Measurements from ENCODE around the gene RELN.
"Not testable (repeated sequence)": the region's sequence is repeated elsewhere in the genome, so short reads cannot be mapped to it uniquely, and the experiment has no call there.

The RELN gene

DNA sequence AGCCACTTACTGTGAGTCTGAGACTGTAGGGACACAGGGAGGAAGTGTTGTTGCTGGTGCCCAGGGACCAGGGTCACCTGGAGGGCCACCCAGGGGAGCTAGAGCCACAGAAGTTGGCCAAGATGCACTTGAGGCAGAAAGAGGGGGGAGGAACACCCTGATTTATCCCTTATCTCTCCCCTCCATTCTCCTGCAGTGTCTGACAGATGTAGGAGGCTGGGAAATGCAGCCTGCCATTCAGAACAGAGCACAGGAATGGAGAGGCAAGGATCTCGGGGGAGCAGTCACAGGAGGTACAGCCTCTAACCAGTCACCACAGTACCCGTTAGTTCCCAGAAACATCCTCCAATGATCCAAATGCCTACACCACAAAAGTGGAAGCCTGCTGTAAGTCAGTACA, 425.0 kb downstream of the RELN start:
- DNase-seq (ENCODE audit: low spot score): no peak

DNA sequence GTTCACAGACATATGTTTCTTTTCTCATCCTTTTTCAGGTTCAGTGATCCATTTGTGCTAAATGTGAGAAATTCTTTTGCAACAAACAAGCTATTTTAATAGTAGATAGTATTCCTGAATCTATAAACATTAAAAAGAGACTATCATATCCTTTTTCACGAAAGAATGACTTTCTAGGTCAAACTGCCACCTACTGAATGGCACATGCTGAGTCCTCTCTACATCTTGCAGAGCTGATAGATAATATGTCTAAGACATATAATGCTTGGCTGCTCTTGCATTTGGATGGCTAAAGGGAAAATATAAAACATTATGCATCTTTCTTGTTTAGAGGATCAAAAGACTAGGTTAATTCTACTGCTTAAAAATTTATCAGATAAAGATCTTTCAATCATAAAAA, 429.3 kb downstream of the RELN start:
- DNase-seq (ENCODE audit: low spot score): no peak

DNA sequence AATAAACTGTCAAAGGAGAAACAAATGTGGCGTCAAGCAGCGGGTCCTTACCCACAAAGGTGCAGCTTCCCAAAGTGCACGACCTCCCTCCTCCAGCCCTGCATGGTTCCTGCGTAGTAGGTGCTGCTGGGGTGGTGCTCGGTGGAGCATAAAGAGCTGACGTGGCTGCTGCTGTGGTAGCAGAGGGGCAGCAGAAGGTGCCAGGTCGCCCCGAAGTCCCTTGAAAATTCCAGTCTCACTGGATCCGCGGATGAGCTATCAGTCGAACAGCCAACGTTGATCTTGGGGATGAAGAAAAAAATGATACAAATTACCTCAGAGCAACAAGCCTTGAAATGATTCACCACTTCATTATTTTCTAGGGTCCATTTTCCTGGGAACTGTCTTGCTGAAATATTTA, 438.4 kb downstream of the RELN start:
- DNase-seq (ENCODE audit: low spot score): no peak

DNA sequence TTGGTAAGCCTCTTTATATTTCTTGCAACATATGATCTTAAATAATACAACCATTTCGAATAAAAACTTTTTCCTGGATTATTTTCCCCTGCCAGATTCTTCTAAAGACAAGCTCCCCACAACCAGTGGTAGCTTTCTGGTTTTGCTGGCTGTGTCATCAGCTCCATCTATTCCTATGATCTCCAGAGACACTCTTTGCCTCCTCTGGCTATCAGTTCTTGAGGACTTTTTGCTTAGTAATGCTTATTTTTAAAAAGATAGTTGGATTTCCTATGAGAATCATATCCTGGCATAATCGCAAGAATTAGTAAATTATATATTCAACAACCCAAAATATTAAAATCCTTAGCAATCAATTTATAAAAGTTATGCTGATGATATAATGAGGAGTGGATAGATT, 439.7 kb downstream of the RELN start:
- DNase-seq (ENCODE audit: low spot score): no peak

DNA sequence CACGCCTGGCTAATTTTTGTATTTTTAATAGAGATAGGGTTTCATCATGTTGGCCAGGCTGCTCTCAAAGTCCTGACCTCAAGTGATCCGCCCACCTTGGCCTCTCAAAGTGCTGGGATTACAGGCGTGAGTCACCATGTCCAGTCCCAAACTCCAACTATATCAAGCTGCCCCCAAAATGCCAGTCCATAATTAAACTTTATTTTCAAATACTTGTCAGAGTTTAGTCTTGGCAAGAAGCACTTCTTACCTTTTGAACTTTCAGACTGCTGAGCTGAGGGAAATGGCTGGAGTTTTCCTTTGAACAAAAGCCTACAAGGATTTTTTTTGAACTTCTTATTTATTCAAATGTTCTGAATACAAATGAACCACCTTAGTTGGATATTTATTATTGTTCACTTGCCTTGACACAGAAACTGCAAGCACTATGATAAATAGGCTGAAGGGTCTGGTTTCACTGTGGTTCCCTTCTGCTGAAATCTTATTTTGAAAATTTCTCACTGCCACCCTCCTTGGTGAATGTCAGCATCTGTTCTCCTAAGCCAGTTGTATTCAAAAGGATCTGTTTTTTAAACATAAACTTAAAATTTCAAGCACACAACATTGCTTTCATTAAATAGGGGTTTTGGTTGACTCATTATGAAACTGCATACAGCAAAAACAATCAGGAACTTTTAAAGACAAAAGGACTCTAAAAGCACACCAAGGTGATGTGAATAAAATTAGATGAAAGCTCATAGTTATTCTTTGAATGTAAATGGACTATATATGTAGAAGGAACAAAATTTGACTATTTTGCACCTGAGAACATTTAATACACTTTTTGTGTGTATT, 441.8 kb downstream of the RELN start:
- no peak for DNase-seq (ENCODE audit: low spot score)

DNA sequence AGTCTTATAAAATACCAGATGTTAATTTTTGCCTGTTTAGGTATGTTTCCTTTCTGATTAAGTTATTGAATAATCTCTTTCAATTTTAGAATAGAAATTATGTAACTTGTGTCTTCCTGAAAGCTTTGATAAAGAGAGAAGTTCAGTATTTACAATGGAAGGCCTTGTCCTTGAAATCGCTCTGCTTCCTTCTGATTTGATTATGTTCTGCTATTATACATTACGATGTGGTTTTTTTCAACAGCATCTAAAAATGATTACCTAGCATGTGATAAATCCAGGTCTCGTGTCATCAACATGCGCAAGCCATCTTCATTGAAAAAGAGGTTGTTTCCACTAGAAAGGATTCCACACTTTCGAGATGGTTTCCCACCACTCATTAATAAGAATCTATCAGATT, 447.0 kb downstream of the RELN start:
- no peak for DNase-seq (ENCODE audit: low spot score)

DNA sequence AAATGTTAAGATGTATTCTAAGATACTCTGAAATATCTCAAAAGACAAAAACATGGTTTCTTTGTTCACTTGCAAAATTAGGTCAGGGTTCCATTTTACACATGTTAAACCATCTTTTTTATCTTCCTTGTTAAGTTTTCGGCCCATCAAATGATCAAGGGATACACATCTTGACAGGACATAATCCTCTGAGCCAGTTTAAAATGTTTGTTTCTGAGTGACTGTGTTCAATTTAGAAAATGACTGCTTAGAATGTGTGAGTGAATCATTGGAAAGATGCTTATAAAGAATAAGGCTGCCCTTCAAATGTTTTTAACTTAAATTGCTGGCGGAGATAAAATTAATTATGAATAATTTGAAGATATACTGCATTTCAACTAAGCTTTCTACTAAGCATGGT, 447.5 kb downstream of the RELN start:
- no peak for DNase-seq (ENCODE audit: low spot score)

DNA sequence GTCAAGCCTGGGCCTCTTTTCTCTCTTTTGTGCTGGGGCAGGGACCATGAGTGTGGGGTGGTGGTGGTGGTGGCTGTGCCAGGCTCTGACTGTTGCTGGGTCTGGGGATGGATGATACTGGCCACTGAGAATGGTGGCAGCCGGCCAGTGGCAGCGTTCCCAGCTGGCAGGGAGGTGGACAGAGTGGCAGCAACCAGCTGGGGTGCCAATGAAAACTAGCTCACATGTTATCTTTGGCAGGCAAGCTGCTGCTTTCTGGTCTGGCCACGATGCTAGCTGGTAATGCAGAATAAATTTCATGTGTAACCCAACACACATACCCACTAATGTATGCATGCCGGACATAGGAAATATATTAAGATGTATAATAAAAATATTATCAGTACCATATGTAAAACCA, 448.4 kb downstream of the RELN start:
- DNase-seq (ENCODE audit: low spot score): no peak

DNA sequence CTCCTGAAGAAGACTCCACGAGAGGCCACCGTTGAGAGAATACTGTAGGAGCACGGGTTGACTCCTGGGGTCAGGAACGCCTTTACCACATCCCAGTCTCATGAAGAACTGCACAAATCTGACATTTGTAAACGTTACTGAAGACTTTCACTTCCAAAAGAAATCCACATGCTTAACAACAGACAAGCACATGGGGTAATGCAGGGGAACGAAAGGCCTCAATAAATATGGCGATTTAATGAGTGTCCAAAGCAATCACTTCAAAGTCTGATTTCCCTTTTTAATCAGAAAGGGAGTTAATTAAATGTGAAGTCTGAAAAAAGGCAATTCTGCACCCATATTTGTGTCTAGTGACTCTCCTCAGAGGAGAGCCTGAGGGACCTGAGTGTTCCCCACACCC, 449.1 kb downstream of the RELN start:
- no peak for DNase-seq (ENCODE audit: low spot score)

DNA sequence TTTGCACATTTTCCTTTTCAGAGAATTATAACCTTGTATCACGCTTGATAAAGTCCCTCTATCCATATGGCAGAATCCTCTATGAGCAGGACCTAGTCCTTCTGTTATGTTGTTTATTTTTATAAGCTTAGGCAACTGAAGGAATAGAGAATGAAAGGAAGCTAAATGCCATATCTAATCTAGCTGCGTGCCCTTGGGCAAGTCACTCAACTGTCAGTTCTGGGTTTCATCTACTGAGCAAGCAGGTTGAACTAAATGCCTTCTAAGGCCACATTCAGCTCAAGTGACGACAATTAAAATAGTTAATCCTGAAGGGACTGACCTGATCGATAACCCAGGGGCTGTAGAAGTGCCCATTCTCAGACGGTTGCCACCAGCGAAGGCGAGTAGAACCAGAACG, 449.6 kb downstream of the RELN start:
- no peak for DNase-seq (ENCODE audit: low spot score)

DNA sequence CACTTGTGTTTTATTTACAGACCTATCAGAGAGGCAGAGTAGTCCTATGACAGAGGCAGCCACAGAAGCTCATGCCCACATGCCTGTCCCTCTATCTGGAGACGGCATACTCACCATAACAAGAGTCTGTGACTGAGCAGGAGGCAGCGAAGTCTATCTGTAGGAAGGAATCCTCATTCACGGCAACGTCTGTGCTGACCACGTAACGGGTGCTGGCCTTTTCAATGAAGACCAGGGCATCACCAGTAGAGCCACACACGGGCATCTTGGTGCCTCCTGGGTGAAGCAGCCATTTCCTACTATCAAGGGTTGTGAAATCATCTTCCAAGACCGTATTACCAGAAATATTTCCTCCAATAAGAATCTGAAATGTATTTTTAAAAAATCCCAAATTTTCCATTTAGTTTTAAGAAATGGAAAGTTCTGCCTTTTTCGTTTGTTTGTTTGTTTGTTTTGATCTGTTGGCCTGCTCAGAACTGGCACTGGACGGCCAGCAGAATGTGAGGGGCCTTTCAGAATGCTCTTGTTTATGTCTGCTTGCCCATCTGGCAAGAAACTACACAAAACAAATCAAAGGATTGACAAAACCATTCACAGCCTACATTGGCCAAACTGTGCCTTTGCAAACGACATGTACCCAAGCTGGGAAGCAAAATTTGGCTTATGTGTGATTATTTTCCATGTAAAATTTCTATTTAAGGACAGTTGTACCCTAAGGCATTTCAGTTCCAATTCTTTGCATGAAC, 450.3 kb downstream of the RELN start:
- no peak for DNase-seq (ENCODE audit: low spot score)

DNA sequence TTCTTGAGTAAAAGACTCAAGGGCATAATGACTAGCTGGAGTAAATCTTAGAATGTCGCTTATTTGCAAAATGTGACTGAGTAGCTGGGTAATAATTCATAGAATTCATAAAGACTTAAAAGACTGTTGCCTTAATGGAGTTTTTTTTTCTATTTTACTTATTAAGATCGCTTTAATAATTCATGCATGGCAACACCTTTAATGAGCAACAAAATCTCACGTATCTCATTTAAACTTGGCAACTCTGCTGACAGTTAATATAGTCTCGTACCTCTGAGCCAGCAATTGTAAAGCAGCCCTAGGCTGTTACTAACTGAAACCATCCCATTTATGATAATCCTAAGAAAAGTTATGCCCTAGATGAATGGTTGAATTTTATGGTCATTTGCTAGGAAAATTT, 455.7 kb downstream of the RELN start:
- DNase-seq (ENCODE audit: low spot score): no peak

DNA sequence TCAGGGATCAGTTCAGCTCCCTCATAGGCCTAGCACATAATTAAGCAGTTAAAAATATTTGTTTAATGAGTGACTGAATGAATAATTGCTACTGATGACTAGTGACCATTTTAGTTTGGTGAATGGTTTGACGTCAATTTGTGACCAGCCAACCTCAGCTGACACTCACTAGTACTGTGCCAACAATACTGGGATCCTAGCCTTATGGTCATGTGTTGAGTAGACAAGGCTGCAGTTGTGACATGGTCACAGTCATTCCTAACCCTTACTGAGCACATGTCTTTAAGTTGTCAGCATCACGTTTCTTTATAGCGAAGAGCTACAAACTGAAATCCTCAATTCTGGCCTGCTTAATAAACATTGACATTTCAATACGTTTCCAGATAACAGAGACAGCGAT, 456.5 kb downstream of the RELN start:
- DNase-seq (ENCODE audit: low spot score): no peak

DNA sequence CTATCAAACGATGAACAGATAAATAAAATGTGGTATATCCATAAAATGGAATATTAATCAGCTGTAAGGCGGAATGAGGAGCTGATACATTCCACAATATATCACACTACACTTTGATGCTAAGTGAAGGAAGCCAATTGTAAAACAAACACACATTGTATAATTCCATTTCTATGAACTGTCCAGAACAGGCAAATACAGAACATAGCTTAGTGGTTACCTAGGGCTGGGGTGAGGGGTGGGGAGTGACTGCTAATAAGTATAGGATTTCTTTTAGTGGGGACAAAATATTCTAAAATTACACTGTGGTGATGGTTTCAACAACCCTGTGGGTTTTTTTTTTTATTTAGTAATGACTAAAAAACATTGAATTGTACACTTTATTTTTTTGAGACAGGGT, 461.3 kb downstream of the RELN start:
- DNase-seq (ENCODE audit: low spot score): no peak

DNA sequence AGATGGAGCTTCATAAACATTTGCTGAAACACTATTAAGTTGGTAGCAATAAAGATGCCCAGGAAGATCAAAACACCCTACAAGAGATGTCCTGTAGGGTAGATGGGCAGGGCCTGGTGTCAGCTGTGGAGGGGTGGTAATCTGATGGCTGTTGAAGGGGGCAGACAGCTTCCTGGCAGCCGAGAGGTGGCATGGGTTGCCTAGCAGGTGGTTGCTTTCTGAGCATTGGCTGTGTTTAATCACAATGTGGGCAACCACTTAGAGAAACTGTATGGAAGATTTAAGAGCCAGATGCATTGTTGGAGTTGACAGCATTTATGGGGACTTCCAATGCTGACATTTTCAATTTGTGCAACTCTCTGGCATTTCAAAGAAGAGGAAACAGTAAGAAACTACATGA, 463.5 kb downstream of the RELN start:
- no peak for DNase-seq (ENCODE audit: low spot score)

DNA sequence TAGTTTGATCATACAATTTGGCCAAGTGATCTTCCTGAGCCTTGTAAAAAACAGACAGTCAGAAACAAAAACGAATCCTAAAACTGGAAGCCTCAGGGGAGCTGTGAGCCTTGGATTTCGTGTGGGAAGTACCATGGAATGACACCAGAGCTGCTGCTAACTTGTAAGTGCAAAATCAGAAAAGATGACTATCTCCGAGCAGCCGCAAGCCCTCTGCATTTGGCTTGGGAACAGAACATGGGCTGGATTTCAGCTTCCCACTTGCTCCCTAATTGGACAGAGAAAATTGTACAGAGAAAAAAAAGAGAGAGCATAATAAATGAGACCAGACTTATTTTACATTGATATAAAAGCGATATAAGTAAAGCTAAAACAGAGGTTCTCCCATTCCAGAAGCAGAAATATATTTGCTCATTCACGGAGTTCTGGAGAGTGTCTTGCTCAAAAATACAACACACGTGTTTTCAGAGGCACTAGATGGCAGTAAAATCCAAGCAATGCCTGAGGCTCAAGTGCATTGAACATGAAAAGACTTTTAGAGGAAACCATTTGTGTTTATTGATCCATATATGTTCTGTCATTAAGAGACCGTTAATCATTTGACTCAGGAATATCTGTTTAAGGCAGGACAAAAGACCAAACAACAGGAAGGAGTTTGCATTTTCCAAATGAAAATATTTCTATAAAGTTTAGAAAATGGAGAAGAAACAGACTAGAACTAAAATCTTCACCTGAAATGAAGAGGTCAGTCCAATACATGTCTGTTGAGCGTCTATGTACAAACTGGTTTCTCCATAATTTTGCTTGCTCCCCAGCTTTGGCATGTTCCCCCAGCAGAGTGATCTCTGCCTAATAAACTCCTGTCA, 465.2 kb downstream of the RELN start:
- no peak for DNase-seq (ENCODE audit: low spot score)

DNA sequence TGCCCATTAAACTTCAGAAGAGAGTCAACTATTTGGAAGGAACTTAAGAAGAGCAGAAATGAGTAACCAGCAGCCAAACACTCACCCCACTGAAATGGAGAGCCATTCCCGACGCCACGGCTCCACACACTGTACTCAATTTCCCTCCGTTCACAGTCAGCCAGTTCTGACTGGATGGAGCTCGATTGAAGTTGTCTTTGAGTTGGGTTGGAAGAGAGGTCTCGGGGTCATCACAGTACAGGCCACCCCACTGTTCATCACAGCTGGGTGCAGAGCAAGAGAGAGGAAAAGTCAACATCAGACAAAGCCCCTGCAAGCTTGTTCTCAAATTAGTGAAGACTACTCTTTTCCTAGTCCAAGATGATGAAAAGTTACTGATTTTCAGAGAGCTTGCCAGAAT, 467.5 kb downstream of the RELN start:
- DNase-seq (ENCODE audit: low spot score): no peak

DNA sequence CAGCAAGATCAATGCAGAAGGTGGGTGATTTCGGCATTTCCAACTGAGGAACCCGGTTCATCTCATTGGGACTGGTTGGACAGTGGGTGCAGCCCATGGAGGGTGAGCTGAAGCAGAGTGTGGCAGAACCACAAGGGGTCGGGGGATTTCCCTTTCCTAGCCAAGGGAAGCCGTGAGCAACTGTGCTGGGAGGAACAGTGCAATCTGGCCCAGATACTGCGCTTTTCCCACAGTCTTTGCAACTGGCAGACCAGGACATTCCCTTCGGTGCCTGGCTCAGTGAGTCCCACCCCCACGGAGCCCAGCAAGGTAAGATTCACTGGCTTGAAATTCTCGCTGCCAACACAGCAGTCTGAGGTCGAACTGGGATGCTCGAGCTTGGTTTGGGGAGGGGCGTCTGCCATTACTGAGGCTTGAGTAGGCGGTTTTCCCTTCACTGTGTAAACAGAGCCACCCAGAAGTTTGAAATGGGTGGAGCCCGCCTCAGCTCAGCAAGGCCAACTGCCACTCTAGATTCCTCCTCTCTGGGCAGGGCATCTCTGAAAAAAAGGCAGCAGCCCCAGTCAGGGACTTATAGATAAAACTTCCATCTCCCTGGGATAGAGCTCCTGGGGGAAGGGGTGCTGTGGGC, 484.8 kb downstream of the RELN start:
- no peak for DNase-seq (ENCODE audit: low spot score)

DNA sequence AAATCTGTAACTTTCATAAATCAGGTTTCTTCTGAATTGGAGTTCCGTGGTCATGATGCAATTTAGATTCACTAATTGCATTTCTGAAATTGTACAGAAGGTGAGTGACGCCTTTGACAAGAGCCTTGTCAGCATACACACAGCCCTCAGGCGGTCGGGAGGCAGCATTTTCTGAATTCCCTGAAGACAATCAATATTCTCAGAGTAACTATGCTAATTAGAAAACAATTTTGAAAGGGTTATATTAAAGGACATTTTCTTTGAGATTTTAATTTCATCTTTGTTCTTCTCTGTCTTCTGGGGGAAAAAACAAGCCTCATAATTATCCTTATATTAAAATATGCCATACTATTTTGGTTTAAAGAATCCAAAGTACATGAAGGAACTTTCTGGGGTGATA, 488.3 kb downstream of the RELN start:
- DNase-seq (ENCODE audit: low spot score): no peak

DNA sequence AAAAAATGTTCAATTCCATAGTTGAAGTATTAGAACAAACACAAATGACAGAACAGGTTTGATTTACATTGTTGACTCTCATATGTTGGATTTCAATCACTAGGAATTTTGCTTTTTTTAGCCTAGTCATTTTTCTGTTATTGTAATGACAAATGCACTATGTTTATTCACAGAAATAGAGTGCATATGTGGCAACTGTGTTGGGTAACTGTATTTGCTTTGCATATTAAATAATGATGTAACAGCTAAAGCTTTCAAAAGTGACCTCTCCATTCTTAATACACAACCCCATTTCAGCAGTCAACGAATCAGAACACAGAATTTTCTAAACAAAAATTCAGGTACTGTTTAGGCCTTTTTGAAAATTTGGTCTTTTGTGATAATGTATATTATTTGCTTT, 489.5 kb downstream of the RELN start:
- no peak for DNase-seq (ENCODE audit: low spot score)

DNA sequence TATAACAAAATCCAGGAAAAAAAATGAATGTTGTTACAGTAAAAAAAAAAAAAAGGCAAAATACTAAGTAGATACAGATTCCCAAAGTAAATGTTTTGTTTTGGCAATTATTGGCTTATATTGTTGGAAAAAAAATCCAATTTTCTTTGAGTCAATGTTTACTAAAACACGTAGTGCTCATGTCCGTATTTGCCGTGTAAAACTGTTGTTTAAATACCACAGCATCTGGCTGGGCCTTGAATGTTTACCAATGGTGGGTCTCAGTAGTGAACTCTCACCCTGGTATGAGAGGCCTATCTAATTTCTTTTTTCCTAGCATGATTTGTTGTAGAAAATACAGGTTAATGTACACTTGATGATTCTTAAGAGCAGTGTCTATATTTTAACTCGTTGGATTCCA, 502.0 kb downstream of the RELN start:
- no peak for DNase-seq (ENCODE audit: low spot score)

DNA sequence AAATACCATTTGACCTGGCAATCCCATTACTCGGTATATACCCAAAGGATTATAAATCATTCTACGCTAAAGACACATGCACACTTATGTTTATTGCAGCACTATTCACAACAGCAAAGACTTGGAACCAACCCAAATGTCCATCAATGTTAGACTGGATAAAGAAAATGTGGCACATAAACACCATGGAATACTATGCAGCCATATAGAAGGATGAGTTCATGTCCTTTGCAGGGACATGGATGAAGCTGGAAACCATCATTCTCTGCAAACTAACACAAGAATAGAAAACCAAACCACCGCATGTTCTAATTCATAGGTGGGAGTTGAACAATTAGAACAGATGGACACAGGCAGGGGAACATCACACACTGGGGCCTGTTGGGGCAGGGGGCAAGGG, 502.6 kb downstream of the RELN start:
- DNase-seq (ENCODE audit: low spot score): not testable (repeated sequence)

All from CD4-positive, alpha-beta T cell treated with Interleukin-15 for 4 hours (primary cell).